GM21381 (cell line): ENCODE results near the gene SPECC1L.

Source experiments
- ATAC-seq: cut with Tn5 transposase; IDR thresholded peaks from one replicate; pipeline ENCODE4 v1.9.1; 2021; ENCODE audit warnings: mild to moderate bottlenecking, moderate library complexity; ENCODE audit not compliant: unreplicated experiment

Gene SPECC1L

GRCh38 chr22:24463071-24463760 lies 192.6 kb downstream of the SPECC1L start:
- no peak for ATAC-seq

GRCh38 chr22:24465566-24465965 lies 194.9 kb downstream of the SPECC1L start:
- ATAC-seq, result no peak

GRCh38 chr22:24465975-24466374 lies 195.3 kb downstream of the SPECC1L start:
- no peak for ATAC-seq

- no peak for ATAC-seq
These were observed 196.2 kb downstream of the SPECC1L start for GRCh38 chr22:24466716-24467328.

DNA sequence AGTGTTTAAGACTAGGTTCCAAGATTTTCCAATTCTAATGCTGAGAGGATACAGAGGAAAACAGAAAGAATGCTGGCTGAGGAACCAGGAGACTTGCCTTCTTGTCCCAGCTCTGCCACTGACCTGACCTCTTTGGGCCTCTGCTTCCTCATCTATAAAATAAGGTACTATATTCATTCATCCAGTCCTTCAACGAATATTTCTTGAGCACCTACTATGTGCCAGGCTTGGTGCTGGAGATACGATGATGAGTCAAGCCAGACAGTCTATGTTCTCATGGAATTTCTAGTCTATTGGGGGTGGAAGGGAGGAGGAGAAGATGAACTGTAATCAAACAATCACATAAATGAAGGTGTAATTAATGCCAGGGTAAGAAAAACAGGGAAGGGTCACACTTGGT lies 196.7 kb downstream of the SPECC1L start:
- ATAC-seq, result no peak
